GM19023 (cell line): ENCODE results near the gene NOS1AP.

Experiments
- ATAC-seq: cut with Tn5 transposase; IDR thresholded peaks from one replicate; pipeline ENCODE4 v1.9.1; 2021; ENCODE audit warnings: mild to moderate bottlenecking, moderate library complexity; ENCODE audit not compliant: unreplicated experiment

Gene NOS1AP

DNA sequence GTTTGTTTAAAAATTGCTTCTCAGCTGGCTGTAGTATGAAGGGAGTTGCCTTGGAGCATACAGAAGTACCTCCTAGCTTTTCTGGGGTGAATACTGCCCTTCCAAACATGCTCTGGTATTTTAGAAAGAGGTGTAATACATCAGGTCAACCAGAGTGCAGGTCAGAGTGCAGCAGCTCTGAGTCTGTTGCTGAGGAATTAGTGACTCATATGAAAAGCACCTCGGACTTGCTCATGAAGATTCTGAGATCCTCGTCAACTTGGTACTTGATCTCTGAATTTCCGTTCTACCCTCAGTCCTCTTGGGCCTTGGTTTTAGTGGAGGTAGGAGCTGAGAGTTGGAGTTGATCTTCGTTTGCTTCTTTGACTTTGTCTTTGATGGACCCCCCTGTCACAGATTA is 67.3 kb downstream of the NOS1AP start:
- ATAC-seq = no peak

GRCh38 chr1:162137179-162137960 is 67.9 kb downstream of the NOS1AP start:
- no peak for ATAC-seq

DNA sequence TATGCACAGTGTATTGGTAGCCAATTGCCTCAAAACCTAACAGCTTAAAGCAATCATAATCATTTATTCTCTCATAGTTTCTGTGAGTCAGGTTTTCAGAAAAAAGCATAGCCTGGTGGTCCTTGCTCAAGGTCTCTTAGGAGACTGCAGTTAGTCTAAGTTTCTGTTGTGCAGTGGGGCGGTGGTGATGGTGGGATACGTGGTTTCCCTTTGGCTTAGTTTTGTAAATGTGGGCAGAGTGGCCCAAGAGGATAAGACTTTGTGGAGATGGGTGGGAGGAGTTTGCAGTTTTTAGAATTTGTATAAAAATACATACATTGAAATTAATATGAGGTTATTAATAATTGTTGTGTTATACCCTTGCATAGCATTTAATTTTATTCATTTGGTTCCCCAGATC is 68.6 kb downstream of the NOS1AP start:
- ATAC-seq = no peak

DNA sequence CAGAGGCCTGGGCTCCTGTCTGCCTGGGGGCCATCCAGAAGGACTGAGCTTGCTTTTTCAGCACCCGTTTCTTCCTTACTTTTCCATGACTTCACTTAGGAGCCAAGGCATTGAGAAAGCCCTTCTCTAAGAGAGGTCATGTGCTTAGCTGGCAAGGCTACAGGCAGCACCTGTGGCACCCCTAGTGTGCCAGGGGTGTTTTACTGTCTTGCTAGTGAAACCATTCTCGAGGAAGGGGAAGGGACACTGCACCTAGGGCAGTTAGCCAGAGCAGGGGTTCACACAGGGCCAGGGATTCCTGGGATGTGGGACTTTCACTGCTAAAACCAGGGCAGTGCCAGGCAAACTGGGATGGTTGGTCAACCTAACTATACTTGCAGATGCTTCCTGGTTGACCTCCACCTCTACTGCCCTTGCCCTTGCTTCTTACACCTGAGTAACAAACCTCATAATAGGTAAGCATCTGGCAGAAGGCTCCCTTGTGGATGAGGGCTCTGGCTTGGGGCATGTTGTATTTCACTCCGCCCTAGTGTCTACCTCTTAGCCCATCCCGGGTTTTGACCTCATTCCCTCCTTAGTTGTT is 69.2 kb downstream of the NOS1AP start:
- no peak for ATAC-seq

- no peak for ATAC-seq
These were observed 69.7 kb downstream of the NOS1AP start for GRCh38 chr1:162139211-162139610.

DNA sequence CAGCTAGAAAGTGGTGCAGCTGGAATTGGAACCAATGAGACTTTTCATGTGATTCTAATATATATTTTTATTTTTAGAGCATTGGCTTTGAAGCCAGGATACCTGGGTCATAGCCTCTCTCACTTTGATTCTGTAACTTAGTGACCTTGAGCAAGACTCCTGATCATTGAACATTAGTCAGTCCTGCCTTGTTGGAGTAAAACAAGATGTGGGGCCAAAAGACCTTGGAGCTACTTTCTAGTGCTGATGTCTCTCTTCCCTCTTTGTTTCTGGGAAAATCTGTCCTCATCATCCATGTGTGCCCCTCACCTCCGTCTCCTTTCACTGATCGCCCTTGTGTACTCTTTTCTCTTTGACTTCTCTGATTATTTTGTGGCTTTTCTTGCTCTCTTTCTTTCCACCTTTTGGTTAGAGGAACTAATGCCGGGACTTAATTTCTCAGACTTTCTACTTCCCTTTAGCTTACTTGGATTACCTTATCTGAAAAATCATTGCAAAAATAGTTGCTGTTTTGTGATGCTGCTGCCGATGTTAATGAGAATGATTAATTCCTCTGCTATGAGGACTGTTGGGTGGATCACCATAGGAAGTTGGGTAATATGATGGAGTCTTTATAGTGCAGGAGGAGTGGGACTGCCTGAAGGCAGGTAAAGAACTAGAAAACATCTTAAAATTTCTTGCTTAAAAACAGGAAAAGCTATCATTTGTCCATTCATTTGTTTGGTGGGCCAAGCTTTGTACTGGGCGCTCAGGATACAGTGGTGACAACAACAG is 72.0 kb downstream of the NOS1AP start:
- no peak for ATAC-seq

DNA sequence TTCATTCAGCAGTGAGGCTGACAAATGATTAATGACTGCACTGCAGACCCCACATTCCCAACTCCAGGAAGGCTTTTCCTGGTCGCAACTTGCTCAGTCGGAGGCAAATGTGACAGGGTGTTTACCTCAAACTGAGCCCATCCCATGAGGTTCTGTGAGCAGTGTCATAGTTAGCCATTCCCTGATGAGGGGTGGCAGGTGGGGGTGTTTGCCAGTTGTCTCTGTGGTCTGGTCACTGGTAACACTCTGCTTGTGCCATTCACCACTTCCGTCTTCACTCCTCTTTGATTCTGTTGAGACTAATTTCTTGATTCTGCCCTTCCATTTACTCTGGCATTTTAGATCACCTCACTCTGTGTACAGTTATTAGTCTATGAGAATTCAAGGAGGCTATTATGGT is 73.5 kb downstream of the NOS1AP start:
- no peak for ATAC-seq

DNA sequence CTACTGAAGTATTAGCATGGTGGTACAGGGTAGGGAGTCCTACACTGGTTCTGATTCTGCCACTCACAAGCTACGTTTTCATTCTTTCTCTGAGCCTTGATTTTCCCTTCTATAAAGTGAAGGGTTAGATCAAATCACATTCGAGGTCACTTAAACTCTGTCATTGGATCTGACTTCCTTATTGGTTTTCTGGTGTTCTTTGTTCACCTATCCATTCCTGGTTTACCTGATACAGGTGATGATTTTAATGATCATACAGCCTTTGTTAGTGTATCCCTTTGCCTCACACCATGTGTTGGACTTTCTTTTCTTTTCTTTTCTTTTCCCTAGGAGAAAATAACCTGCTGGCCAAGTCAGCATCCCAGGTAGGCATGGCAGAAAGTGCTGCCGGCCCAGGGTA is 74.8 kb downstream of the NOS1AP start:
- no peak for ATAC-seq

- no peak for ATAC-seq
These were observed 75.4 kb downstream of the NOS1AP start for GRCh38 chr1:162144853-162145252.

- ATAC-seq = no peak
These were observed 75.9 kb downstream of the NOS1AP start for GRCh38 chr1:162145280-162145965.

GRCh38 chr1:162145966-162146696 is 76.6 kb downstream of the NOS1AP start:
- no peak for ATAC-seq

DNA sequence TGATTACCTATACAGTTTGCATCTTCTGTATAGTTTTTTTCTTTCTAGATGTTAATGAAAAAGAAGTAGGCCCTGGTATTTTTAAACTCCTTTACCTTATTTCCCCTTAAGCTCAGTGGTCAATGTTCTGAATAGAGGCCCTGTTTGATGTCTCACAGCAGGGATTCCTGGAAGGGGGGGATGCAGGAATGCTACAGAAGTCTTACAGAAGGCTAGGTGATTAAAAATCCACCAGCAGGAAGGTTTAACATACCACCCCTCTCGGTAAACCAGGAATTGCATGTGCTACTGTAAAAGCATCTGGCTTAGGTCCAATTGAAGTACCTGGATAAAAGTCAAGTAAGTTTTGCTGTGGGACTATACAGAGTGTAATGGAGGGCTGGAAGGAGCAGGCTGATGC is 78.3 kb downstream of the NOS1AP start:
- no peak for ATAC-seq

- no peak for ATAC-seq
These were observed 80.6 kb downstream of the NOS1AP start for GRCh38 chr1:162150112-162150511.

DNA sequence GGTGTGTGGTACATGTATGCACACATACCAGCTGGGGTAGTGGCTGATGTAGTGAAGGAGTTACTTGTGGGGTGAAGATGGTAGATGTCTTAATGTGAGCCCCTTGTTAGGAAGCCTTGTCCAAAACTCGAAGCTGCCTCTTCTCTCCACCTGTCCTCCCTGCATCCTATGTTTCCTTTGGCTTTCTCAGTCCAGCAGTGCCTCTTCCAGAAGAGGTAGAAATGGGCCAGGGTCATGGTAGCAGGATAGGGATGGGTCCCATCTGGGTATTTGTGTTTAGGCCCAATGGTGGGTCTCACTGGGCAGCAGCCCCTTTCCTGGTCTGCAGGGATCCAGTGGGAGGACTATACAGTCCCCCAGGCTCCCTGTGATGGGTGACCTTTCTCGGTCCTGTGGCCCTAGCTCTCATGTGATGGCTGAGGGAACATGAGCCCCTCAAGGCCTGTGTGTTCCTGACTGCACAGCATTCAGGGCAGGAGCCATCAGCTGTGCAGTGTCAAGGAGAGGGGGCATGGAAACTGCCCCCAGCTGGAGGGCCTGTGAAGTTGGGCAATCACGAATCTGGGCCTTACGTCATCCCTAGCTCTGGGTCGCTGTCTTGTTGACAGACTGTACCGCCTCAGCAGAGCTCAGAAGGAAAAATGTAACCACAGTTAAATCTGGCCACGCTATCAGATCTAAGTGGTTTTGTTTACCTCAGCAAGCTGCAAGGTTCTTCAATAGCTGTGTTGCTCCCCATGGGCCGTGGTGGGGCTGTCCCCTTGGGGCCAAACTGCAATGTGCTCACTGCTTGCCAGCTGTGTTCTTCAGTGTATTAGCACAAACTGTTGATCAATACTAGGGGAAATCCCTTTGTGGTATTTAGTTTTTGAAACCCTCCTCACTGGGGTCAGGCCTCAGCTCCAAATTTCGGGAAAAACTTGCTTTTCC is 82.7 kb downstream of the NOS1AP start:
- peak; percentile 85 for ATAC-seq

- ATAC-seq = no peak
These were observed 83.9 kb downstream of the NOS1AP start for GRCh38 chr1:162153374-162153773.

GRCh38 chr1:162157469-162157868 is 88.0 kb downstream of the NOS1AP start:
- ATAC-seq = no peak

DNA sequence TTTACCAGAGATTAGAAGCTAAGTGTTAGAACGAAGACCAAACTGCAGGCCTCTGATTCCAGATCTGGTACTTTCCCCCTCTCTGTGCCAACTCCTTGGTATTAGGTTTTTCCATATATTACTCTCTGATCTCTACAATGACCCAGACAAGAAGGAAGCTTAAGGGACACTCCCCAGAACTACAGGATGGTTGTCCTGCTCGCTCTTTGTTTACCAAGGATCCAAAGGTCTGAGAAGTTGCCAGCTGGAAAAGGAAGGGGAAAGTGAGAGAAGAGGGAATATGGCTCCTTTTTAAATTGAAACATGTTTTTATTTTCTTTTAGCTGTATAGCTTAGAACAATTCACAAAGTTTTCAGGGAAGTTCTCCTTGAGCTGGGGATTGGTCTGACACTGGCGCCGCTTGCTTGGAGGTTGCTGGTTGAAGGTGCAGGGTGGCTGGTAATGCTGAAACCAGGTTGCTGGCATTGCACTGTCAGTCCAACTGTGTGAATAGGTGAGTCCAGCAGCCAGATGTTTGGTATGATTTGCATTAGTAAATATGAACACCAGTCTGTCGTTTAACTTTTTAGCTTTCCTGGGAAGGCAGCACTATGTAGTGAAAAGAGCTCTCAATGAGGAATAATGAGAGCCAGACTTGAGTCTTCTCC is 89.3 kb downstream of the NOS1AP start:
- ATAC-seq = no peak

- no peak for ATAC-seq
These were observed 90.0 kb downstream of the NOS1AP start for GRCh38 chr1:162159515-162159914.

GRCh38 chr1:162161916-162162550 is 92.5 kb downstream of the NOS1AP start:
- no peak for ATAC-seq
